Measurements from ENCODE around the gene DOHH.

DNA sequence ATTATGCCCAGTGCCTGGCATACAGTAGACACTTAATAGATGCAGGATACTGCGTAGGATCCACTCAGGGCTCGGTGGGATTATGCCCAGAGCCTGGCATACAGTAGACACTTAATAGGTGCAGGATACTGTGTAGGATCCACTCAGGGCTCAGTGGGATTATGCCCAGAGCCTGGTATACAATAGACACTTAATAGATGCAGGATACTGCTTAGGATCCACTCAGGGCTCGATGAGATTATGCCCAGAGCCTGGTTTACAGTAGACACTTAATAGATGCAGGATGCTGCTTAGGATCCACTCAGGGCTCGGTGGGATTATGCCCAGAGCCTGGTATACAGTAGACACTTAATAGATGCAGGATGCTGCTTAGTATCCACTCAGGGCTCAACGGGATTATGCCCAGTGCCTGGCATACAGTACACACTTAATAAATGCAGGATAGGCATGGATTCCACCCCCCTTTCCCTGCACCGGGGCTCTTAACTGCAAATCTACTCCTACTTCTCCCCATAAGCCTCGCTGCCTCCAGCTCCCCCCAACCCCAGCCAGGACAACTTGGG, 45.0 kb downstream of the DOHH start:
- TF ChIP-seq CTCF (IDR thresholded peaks at IDR 0.05): no peak
- no peak for TF ChIP-seq POLR2A (IDR thresholded peaks at IDR 0.05; ENCODE audit: low read depth)
- TF ChIP-seq POLR2AphosphoS5 (IDR thresholded peaks at IDR 0.05): no peak

All from esophagus muscularis mucosa (tissue), 3 donors.